Adrenal gland (tissue), 5 donors: ENCODE measurements around the gene GSTM3.
"Not testable (repeated sequence)": the region's sequence is repeated elsewhere in the genome, so short reads cannot be mapped to it uniquely, and the experiment has no call there.

Experiments
- CTCF ChIP-seq, 6 experiments: fragments of 450-650 bp in 4 of 6; fragments of 200-600 bp in 2 of 6; sonication (generic) in 1 of 6; IDR thresholded peaks; 1 replicate in 5 of 6; 2 replicates in 1 of 6; pipeline versions ENCODE4 v1.5.1 to v1.8.0; 2016 to 2021; ENCODE audit warnings: antibody characterized with exemption in 6 of 6, mild to moderate bottlenecking in 2 of 6, moderate library complexity in 1 of 6
- POLR2A ChIP-seq, 2 donors: fragments of 450-650 bp; IDR thresholded peaks; one replicate each; pipeline ENCODE4 v1.6.1; 2017; ENCODE audit warnings: antibody characterized with exemption in 2 of 2, mild to moderate bottlenecking in 2 of 2, moderate library complexity in 1 of 2
- donor health status: DM: no; HTN: no; CAD: no.

- TF ChIP-seq POLR2A, CTCF (IDR thresholded peaks at IDR 0.05): not testable (repeated sequence)
Observed at GRCh38 chr1:109685890-109686289, 54.9 kb downstream of the GSTM3 start.
